Nephron progenitor cell (in vitro differentiated cells): Measurements from ENCODE around the gene IRF2BPL.
"Not testable (repeated sequence)": the region's sequence is repeated elsewhere in the genome, so short reads cannot be mapped to it uniquely, and the experiment has no call there.

Experiments used
- DNase-seq: peaks from one replicate; pipeline ENCODE4 v3.0.0; 2021
- H3K27ac Mint-ChIP-seq: 2 replicates; pipeline ENCODE4 v1.8.0; 2021; ENCODE audit warnings: mild to moderate bottlenecking, moderate library complexity, mixed read lengths
- H3K27me3 Mint-ChIP-seq: 2 replicates; pipeline ENCODE4 v1.8.0; 2021; ENCODE audit warnings: mild to moderate bottlenecking, low read depth, mixed read lengths; ENCODE audit not compliant: poor library complexity
- H3K36me3 Mint-ChIP-seq: 2 replicates; pipeline ENCODE4 v1.8.0; 2021; ENCODE audit warnings: low read depth, mixed read lengths
- H3K4me1 Mint-ChIP-seq: 2 replicates; pipeline ENCODE4 v1.8.0; 2021; ENCODE audit warnings: mixed read lengths
- H3K4me3 Mint-ChIP-seq: 2 replicates; pipeline ENCODE4 v1.8.0; 2021; ENCODE audit warnings: mild to moderate bottlenecking, moderate library complexity, mixed read lengths
- H3K9me3 Mint-ChIP-seq: 2 replicates; pipeline ENCODE4 v1.8.0; 2021; ENCODE audit warnings: mild to moderate bottlenecking, moderate library complexity, mixed read lengths
- CTCF ChIP-seq: fragments of 200-600 bp; sonication (generic); IDR thresholded peaks from 2 replicates; pipeline ENCODE4 v1.5.0; 2021; ENCODE audit warnings: antibody characterized with exemption

IRF2BPL gene

GRCh38 chr14:77022236-77022852, 6.2 kb downstream of the IRF2BPL start:
- Mint-ChIP-seq H3K27ac (peak overlapping the region; percentile 48), H3K9me3 (no peaks in the 10 kb centered on the region), H3K27me3 (peaks cover 12% of the 10 kb centered on the region), H3K4me1 (peaks cover 42% of the 10 kb centered on the region), H3K36me3 (no peaks in the 10 kb centered on the region), H3K4me3 (peak overlapping the region; percentile 20)
- no peak for TF ChIP-seq CTCF
- no peak for DNase-seq

- H3K27ac Mint-ChIP-seq, H3K27me3 Mint-ChIP-seq, H3K4me3 Mint-ChIP-seq, H3K36me3 Mint-ChIP-seq, H3K9me3 Mint-ChIP-seq, DNase-seq: not testable (repeated sequence)
- H3K4me1 Mint-ChIP-seq = peaks cover 42% of the 10 kb centered on the region
Observed at GRCh38 chr14:77021424-77021823, 7.1 kb downstream of the IRF2BPL start.

GRCh38 chr14:77018785-77019184, 9.7 kb downstream of the IRF2BPL start:
- Mint-ChIP-seq H3K9me3 (no peaks in the 10 kb centered on the region), H3K27ac (no peak overlapping the region), H3K27me3 (peaks cover 3% of the 10 kb centered on the region), H3K4me3 (no peak overlapping the region), H3K4me1 (peaks cover 39% of the 10 kb centered on the region), H3K36me3 (no peaks in the 10 kb centered on the region)
- no peak for DNase-seq
- no peak for TF ChIP-seq CTCF

GRCh38 chr14:77017666-77018065, 10.8 kb downstream of the IRF2BPL start:
- TF ChIP-seq CTCF = no peak
- DNase-seq = no peak
- Mint-ChIP-seq H3K36me3 (no peaks in the 10 kb centered on the region), H3K27ac (no peak overlapping the region), H3K4me1 (peaks cover 34% of the 10 kb centered on the region), H3K9me3 (no peaks in the 10 kb centered on the region), H3K27me3 (peaks cover 5% of the 10 kb centered on the region), H3K4me3 (no peak overlapping the region)

GRCh38 chr14:77014734-77015133, 13.8 kb downstream of the IRF2BPL start:
- H3K4me1 Mint-ChIP-seq = peaks cover 31% of the 10 kb centered on the region
- DNase-seq = no peak
- no peak overlapping the region for H3K4me3 Mint-ChIP-seq
- peaks cover 3% of the 10 kb centered on the region for H3K9me3 Mint-ChIP-seq
- H3K36me3 Mint-ChIP-seq = no peaks in the 10 kb centered on the region
- peaks cover 15% of the 10 kb centered on the region for H3K27me3 Mint-ChIP-seq
- H3K27ac Mint-ChIP-seq = no peak overlapping the region
- TF ChIP-seq CTCF = no peak

GRCh38 chr14:77014004-77014604, 14.4 kb downstream of the IRF2BPL start:
- peaks cover 19% of the 10 kb centered on the region for H3K27me3 Mint-ChIP-seq
- DNase-seq = peak; percentile 41
- peaks cover 4% of the 10 kb centered on the region for H3K9me3 Mint-ChIP-seq
- H3K27ac Mint-ChIP-seq = peak overlapping the region; percentile 95
- no peaks in the 10 kb centered on the region for H3K36me3 Mint-ChIP-seq
- peaks cover 32% of the 10 kb centered on the region for H3K4me1 Mint-ChIP-seq
- H3K4me3 Mint-ChIP-seq = no peak overlapping the region
- no peak for TF ChIP-seq CTCF
